ENCODE data around the gene LMBR1. TPM values are rescaled to one million over a fixed set of nuclear protein-coding genes. Genes with fewer than 3 reads are reported as not detected.

LMBR1 gene
- polyA plus RNA-seq, 3 donors = 14.8 to 24.4 (median 21.2) TPM

DNA sequence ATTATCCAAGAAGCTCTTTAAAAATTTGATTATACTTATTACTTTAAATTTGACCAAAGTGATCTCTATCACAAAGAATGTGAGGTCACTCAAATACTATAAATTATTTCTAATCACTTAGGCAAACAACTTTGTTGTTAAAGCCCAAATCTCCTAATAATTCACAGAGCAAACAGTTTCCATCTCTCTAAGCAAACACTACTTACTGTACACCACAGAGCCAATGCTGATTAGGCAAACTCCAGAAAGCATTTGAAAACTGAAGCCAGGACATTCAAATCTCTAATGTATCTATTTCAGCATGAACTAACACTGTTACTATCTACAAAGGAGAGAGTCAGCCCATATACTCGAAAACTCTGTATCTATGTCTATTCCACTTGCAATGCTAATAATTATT, 145.3 kb downstream of the LMBR1 start:
- H3K9me3 ChIP-seq (replicated peaks in 1 of 2; ENCODE audit: control insufficient read depth in 1 of 2, insufficient read depth in 1 of 2, low read length in 2 of 2) = no peaks in the 10 kb centered on the region
- no peaks in the 10 kb centered on the region for H3K4me1 ChIP-seq (ENCODE audit: control insufficient read depth in 1 of 2, insufficient read depth in 2 of 2, low read length in 2 of 2)
- H3K79me2 ChIP-seq (ENCODE audit: insufficient read depth, low read length) = no peaks in the 10 kb centered on the region
- no peak overlapping the region for H3K27ac ChIP-seq (ENCODE audit: low read depth in 1 of 2, low read length in 2 of 2)
- Mint-ChIP-seq H3K9me3 (peaks cover 0 to 2% (median 0%) of the 10 kb centered on the region in 7 donors), H3K27me3 (ENCODE audit: low read depth in 3 of 3) (no peaks in the 10 kb centered on the region), H3K4me1 (no peaks in the 10 kb centered on the region), H3K4me3 (no peak overlapping the region), H3K36me3 (peaks cover 14 to 23% of the 10 kb centered on the region in 2 donors), H3K27ac (no peak overlapping the region)
- H3K4me3 ChIP-seq (replicated peaks in 1 of 3; ENCODE audit: low read depth in 2 of 3, low read length in 3 of 3) = no peak overlapping the region
- DNase-seq = no peak
- no CpG with 5 or more reads among the region's 1 CpG for WGBS (ENCODE audit: insufficient coverage)
- H4K20me1 ChIP-seq (ENCODE audit: insufficient read depth, low read length) = no peaks in the 10 kb centered on the region
- TF ChIP-seq, protein P1, sequence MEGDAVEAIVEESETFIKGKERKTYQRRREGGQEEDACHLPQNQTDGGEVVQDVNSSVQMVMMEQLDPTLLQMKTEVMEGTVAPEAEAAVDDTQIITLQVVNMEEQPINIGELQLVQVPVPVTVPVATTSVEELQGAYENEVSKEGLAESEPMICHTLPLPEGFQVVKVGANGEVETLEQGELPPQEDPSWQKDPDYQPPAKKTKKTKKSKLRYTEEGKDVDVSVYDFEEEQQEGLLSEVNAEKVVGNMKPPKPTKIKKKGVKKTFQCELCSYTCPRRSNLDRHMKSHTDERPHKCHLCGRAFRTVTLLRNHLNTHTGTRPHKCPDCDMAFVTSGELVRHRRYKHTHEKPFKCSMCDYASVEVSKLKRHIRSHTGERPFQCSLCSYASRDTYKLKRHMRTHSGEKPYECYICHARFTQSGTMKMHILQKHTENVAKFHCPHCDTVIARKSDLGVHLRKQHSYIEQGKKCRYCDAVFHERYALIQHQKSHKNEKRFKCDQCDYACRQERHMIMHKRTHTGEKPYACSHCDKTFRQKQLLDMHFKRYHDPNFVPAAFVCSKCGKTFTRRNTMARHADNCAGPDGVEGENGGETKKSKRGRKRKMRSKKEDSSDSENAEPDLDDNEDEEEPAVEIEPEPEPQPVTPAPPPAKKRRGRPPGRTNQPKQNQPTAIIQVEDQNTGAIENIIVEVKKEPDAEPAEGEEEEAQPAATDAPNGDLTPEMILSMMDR (IDR thresholded peaks at IDR 0.05) = no peak
- H3K4me2 ChIP-seq (replicated peaks; ENCODE audit: extremely low read depth, low read length, poor library complexity, severe bottlenecking) = no peak overlapping the region
- no peaks in the 10 kb centered on the region for H3K27me3 ChIP-seq (ENCODE audit: control insufficient read depth in 2 of 2, insufficient read depth in 2 of 2, low read length in 2 of 2)
- H3K9ac ChIP-seq (ENCODE audit: insufficient read depth, low read length, poor library complexity, severe bottlenecking) = no peak overlapping the region
- intact Hi-C loops (cut with micrococcal nuclease) = no loop called here
- H3K36me3 ChIP-seq (replicated peaks in 1 of 2; ENCODE audit: control insufficient read depth in 1 of 2, insufficient read depth in 2 of 2, low read length in 2 of 2) = peaks cover 0 to 8% of the 10 kb centered on the region in 2 donors
- H2AFZ ChIP-seq (ENCODE audit: insufficient read depth, low read depth, low read length, poor library complexity, severe bottlenecking) = no peak overlapping the region

DNA sequence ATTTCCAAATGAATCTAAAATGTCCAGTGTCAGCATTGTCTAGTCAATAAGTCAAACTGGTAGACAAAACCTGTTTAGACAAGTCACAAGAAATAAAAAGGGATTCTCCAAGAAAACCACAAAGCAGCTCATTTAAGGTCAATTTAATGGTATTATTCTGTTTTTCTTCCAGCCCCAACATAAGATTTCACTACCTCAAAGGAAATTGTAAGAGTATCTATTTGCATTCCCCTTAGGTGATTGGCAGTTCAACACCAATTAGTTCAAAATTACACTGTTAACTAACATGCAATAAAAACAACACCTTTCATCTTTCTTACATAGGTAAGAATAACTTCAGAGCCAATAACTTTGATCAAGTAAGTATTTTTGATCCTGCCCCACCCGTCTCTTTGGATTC, 146.1 kb downstream of the LMBR1 start:
- Histone ChIP-seq H3K9me3 (replicated peaks in 1 of 2; ENCODE audit: control insufficient read depth in 1 of 2, insufficient read depth in 1 of 2, low read length in 2 of 2) (no peaks in the 10 kb centered on the region), H3K4me1 (ENCODE audit: control insufficient read depth in 1 of 2, insufficient read depth in 2 of 2, low read length in 2 of 2) (no peaks in the 10 kb centered on the region), H3K4me2 (replicated peaks; ENCODE audit: extremely low read depth, low read length, poor library complexity, severe bottlenecking) (no peak overlapping the region), H3K27ac (ENCODE audit: low read depth in 1 of 2, low read length in 2 of 2) (no peak overlapping the region), H2AFZ (ENCODE audit: insufficient read depth, low read depth, low read length, poor library complexity, severe bottlenecking) (no peak overlapping the region), H4K20me1 (ENCODE audit: insufficient read depth, low read length) (no peaks in the 10 kb centered on the region), H3K9ac (ENCODE audit: insufficient read depth, low read length, poor library complexity, severe bottlenecking) (no peak overlapping the region), H3K4me3 (replicated peaks in 1 of 3; ENCODE audit: low read depth in 2 of 3, low read length in 3 of 3) (no peak overlapping the region), H3K79me2 (ENCODE audit: insufficient read depth, low read length) (no peaks in the 10 kb centered on the region), H3K36me3 (replicated peaks in 1 of 2; ENCODE audit: control insufficient read depth in 1 of 2, insufficient read depth in 2 of 2, low read length in 2 of 2) (peaks cover 0 to 8% of the 10 kb centered on the region in 2 donors), H3K27me3 (ENCODE audit: control insufficient read depth in 2 of 2, insufficient read depth in 2 of 2, low read length in 2 of 2) (no peaks in the 10 kb centered on the region)
- no peak for DNase-seq
- no peak overlapping the region for H3K4me3 Mint-ChIP-seq
- intact Hi-C loops (cut with micrococcal nuclease) = no loop called here
- no peaks in the 10 kb centered on the region for H3K4me1 Mint-ChIP-seq
- peaks cover 0 to 3% (median 0%) of the 10 kb centered on the region in 7 donors for H3K9me3 Mint-ChIP-seq
- no CpG with 5 or more reads among the region's 1 CpG for WGBS (ENCODE audit: insufficient coverage)
- no peaks in the 10 kb centered on the region for H3K27me3 Mint-ChIP-seq (ENCODE audit: low read depth in 3 of 3)
- TF ChIP-seq, protein P1 (IDR thresholded peaks at IDR 0.05) = no peak
- no peak overlapping the region for H3K27ac Mint-ChIP-seq
- peaks cover 22 to 29% of the 10 kb centered on the region in 2 donors for H3K36me3 Mint-ChIP-seq

Measured in CD14-positive monocyte (primary cell).